AG10803 (cell line): Measurements from ENCODE around the gene IZUMO4.
A peak's percentile ranks its signal among the peaks of the same experiment; 100 is the strongest.

ENCODE experiments used
- DNase-seq: peaks from one replicate; pipeline ENCODE4 v3.0.0; 2010; ENCODE audit warnings: low read depth
- H3K4me3 ChIP-seq: 2 replicates; pipeline ENCODE4 v1.5.1; 2011; ENCODE audit warnings: mild to moderate bottlenecking, low read length, control low read depth
- CTCF ChIP-seq: conservative IDR thresholded peaks from 2 replicates; pipeline ENCODE4 v1.5.1; 2011; ENCODE audit warnings: mild to moderate bottlenecking, low read length, control low read depth, inconsistent platforms

The IZUMO4 gene

GRCh38 chr19:2050349-2050990, 46.2 kb upstream of the IZUMO4 start:
- DNase-seq, result no peak
- TF ChIP-seq CTCF, result no peak
- peak overlapping the region; percentile 88 for H3K4me3 ChIP-seq

GRCh38 chr19:2050991-2051772, 45.5 kb upstream of the IZUMO4 start, which contains the start of gene MKNK2:
Gene MKNK2, minus strand, starts transcription at chr19:2051244. Its CDS starts 393 bp downstream, at chr19:2050851.
- TF ChIP-seq CTCF, result peak; percentile 44
- H3K4me3 ChIP-seq, result peak within 1 kb of the TSS; percentile 88
- peak; percentile 76 for DNase-seq

GRCh38 chr19:2051773-2052704, 44.7 kb upstream of the IZUMO4 start:
- TF ChIP-seq CTCF, result no peak
- no peak for DNase-seq
- no peak overlapping the region for H3K4me3 ChIP-seq

GRCh38 chr19:2053601-2054389, 42.9 kb upstream of the IZUMO4 start:
- no peak overlapping the region for H3K4me3 ChIP-seq
- no peak for TF ChIP-seq CTCF
- DNase-seq, result no peak

GRCh38 chr19:2054763-2055162, 42.0 kb upstream of the IZUMO4 start:
- no peak overlapping the region for H3K4me3 ChIP-seq
- DNase-seq, result no peak
- no peak for TF ChIP-seq CTCF
